ENCODE data around the gene P2RX5.

GRCh38 chr17:3745071-3745470, 49.1 kb upstream of the P2RX5 start:
- TF ChIP-seq YY1 (IDR thresholded peaks at IDR 0.05; ENCODE audit: insufficient read depth, insufficient read length) (no peak), ZNF274 (IDR thresholded peaks at IDR 0.05; ENCODE audit: low read depth, low read length) (no peak)
